CD8-positive, alpha-beta memory T cell (primary cell): Measurements from ENCODE around the gene MCM9. TPM values are rescaled to one million over a fixed set of nuclear protein-coding genes. Genes with fewer than 3 reads are reported as not detected.

Experiments
- CTCF ChIA-PET: fragments of 350-600 bp; sonication (Branson Sonifier 250); formaldehyde crosslinking; loops from one replicate; lab custom pipeline; 2021; ENCODE audit warnings: antibody characterized with exemption; lab: Charles Lee
- POLR2A ChIA-PET: fragments of 350-600 bp; sonication (Branson Sonifier 250); formaldehyde crosslinking; loops from one replicate; lab custom pipeline; 2021; ENCODE audit warnings: antibody characterized with exemption; lab: Charles Lee
- DNase-seq, 5 donors: peaks; one replicate each; pipeline versions ENCODE4 v3.0.0 to v3.0.0-alpha.2; 2020 to 2022; ENCODE audit warnings: mixed read lengths in 1 of 5
- H3K27ac ChIP-seq: one replicate; pipeline ENCODE4 v1.7.0; 2013; ENCODE audit warnings: low read depth, mild to moderate bottlenecking, low read length, moderate library complexity
- H3K27me3 ChIP-seq: 2 replicates; pipeline ENCODE4 v1.7.0; 2013; ENCODE audit warnings: low read length, mild to moderate bottlenecking; ENCODE audit not compliant: insufficient read depth, poor library complexity, severe bottlenecking
- H3K36me3 ChIP-seq: 2 replicates; pipeline ENCODE4 v1.7.0; 2013; ENCODE audit warnings: mild to moderate bottlenecking, low read length, moderate library complexity; ENCODE audit not compliant: insufficient read depth
- H3K4me1 ChIP-seq: 2 replicates; pipeline ENCODE4 v1.7.0; 2013; ENCODE audit warnings: mild to moderate bottlenecking, low read length, moderate library complexity; ENCODE audit not compliant: insufficient read depth
- H3K4me3 ChIP-seq: 2 replicates; pipeline ENCODE4 v1.7.0; 2013; ENCODE audit warnings: mild to moderate bottlenecking, low read length
- H3K9me3 ChIP-seq: 2 replicates; pipeline ENCODE4 v1.7.0; 2013; ENCODE audit warnings: mild to moderate bottlenecking, low read length
- H3K27ac Mint-ChIP-seq, 8 donors: one replicate each; pipeline ENCODE4 v1.8.0; 2020 to 2021; ENCODE audit warnings: mixed read lengths in 8 of 8, mild to moderate bottlenecking in 6 of 8, inconsistent platforms in 3 of 8, moderate library complexity in 3 of 8
- H3K27me3 Mint-ChIP-seq, 2 donors: one replicate each; pipeline ENCODE4 v1.8.0; 2020 to 2021; ENCODE audit warnings: mixed read lengths in 2 of 2, mild to moderate bottlenecking in 1 of 2, moderate library complexity in 1 of 2
- H3K36me3 Mint-ChIP-seq, 3 donors: one replicate each; pipeline ENCODE4 v1.8.0; 2020 to 2021; ENCODE audit warnings: mixed read lengths in 3 of 3, inconsistent platforms in 1 of 3, mild to moderate bottlenecking in 1 of 3
- H3K4me1 Mint-ChIP-seq, 3 donors: one replicate each; pipeline ENCODE4 v1.8.0; 2020 to 2021; ENCODE audit warnings: mixed read lengths in 3 of 3, inconsistent platforms in 1 of 3, mild to moderate bottlenecking in 1 of 3
- H3K4me3 Mint-ChIP-seq, 7 donors: one replicate each; pipeline ENCODE4 v1.8.0; 2020 to 2021; ENCODE audit warnings: mixed read lengths in 7 of 7, mild to moderate bottlenecking in 6 of 7, moderate library complexity in 4 of 7, inconsistent platforms in 2 of 7
- H3K9me3 Mint-ChIP-seq, 5 donors: one replicate each; pipeline ENCODE4 v1.8.0; 2020 to 2022; ENCODE audit warnings: mixed read lengths in 5 of 5, mild to moderate bottlenecking in 3 of 5, moderate library complexity in 2 of 5, inconsistent platforms in 1 of 5
- polyA plus RNA-seq: library from polyadenylated mRNA; unstranded; fragments of 300-500 nt; fragmentation: Illumina TruSeq; gene quantifications from one replicate; pipeline ENCODE4 v1.2.3, GENCODE V29; 2021
- total RNA-seq, 2 experiments: library from RNA; stranded (reverse); gene quantifications; one replicate each; pipeline ENCODE4 v1.2.3, GENCODE V29; 2021

MCM9 gene
- total and polyA plus RNA-seq, 3 experiments from 2014 or later, result 18.0 to 25.2 (median 21.3) TPM

- Mint-ChIP-seq H3K4me3 (no peak overlapping the region), H3K4me1 (peaks cover 7 to 39% (median 25%) of the 10 kb centered on the region in 3 donors), H3K9me3 (no peaks in the 10 kb centered on the region), H3K27me3 (no peaks in the 10 kb centered on the region), H3K36me3 (peaks cover 3 to 75% (median 26%) of the 10 kb centered on the region in 3 donors), H3K27ac (no peak overlapping the region)
- POLR2A ChIA-PET, result no interaction called here
- CTCF ChIA-PET, result interaction anchor here (1.5 kb wide), 1 partner anchor 18 kb away, joined by 3 read pairs; the partner anchor contains the start of gene ASF1A
- Histone ChIP-seq H3K9me3 (no peaks in the 10 kb centered on the region), H3K36me3 (peaks cover 29% of the 10 kb centered on the region), H3K4me3 (no peak overlapping the region), H3K4me1 (no peaks in the 10 kb centered on the region), H3K27ac (no peak overlapping the region), H3K27me3 (no peaks in the 10 kb centered on the region)
- no peak for DNase-seq
Observed at GRCh38 chr6:118912646-118913045, 22.3 kb downstream of the MCM9 start.

GRCh38 chr6:118908441-118908840 lies 26.5 kb downstream of the MCM9 start:
- POLR2A ChIA-PET, result interaction anchor here (1.2 to 1.3 kb wide), 2 partner anchors 13 to 27 kb away, joined by 4 read pairs; no protein-coding TSS in a partner anchor

GRCh38 chr6:118905851-118906250 lies 29.1 kb downstream of the MCM9 start:
- no peak for DNase-seq
- H3K27ac Mint-ChIP-seq, result peak overlapping the region; percentile 55 to 89 (median 80)
- peaks cover 3 to 86% (median 31%) of the 10 kb centered on the region in 3 donors for H3K36me3 Mint-ChIP-seq
- ChIA-PET POLR2A (no interaction called here), CTCF (no interaction called here)
- Histone ChIP-seq H3K27ac (no peak overlapping the region), H3K4me1 (peaks cover 10% of the 10 kb centered on the region), H3K9me3 (no peaks in the 10 kb centered on the region), H3K27me3 (no peaks in the 10 kb centered on the region), H3K36me3 (peaks cover 46% of the 10 kb centered on the region), H3K4me3 (no peak overlapping the region)
- no peaks in the 10 kb centered on the region for H3K9me3 Mint-ChIP-seq
- peak overlapping the region in 5 of 7 donors; percentile 29 to 54 (median 45) for H3K4me3 Mint-ChIP-seq
- peaks cover 50 to 82% (median 75%) of the 10 kb centered on the region in 3 donors for H3K4me1 Mint-ChIP-seq
- peaks cover 0 to 1% of the 10 kb centered on the region in 2 donors for H3K27me3 Mint-ChIP-seq

More at GRCh38 chr6:118908441-118908840, 26.5 kb downstream of the MCM9 start:
- no peaks in the 10 kb centered on the region for H3K9me3 Mint-ChIP-seq
- Histone ChIP-seq H3K27me3 (no peaks in the 10 kb centered on the region), H3K27ac (no peak overlapping the region), H3K9me3 (no peaks in the 10 kb centered on the region), H3K4me1 (no peaks in the 10 kb centered on the region), H3K36me3 (peaks cover 48% of the 10 kb centered on the region), H3K4me3 (no peak overlapping the region)
- peaks cover 28 to 60% (median 57%) of the 10 kb centered on the region in 3 donors for H3K4me1 Mint-ChIP-seq
- DNase-seq, result no peak
- no peak overlapping the region for H3K4me3 Mint-ChIP-seq
- CTCF ChIA-PET, result no interaction called here
- peaks cover 0 to 1% of the 10 kb centered on the region in 2 donors for H3K27me3 Mint-ChIP-seq
- no peak overlapping the region for H3K27ac Mint-ChIP-seq
- H3K36me3 Mint-ChIP-seq, result peaks cover 3 to 81% (median 31%) of the 10 kb centered on the region in 3 donors

DNA sequence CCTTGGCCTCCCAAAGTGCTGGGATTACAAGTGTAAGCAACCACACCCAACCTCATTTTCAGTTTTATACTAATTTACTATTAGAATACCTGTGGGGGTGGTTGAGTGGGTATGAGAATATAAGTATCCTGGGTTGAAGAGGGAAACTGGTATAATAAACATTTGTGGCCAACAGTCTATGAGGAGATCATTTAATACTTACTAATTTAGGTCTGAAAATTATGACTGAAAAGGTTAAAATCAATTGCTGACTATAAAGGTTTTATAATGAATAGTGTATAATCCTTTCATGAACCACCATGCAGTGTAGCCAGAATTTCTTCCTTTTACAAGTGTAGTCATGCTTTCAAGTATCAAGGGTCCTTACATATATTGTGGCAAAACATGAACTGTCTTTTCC lies 29.9 kb downstream of the MCM9 start:
- Mint-ChIP-seq H3K4me1 (peaks cover 58 to 83% (median 76%) of the 10 kb centered on the region in 3 donors), H3K9me3 (no peaks in the 10 kb centered on the region), H3K36me3 (peaks cover 3 to 84% (median 32%) of the 10 kb centered on the region in 3 donors), H3K4me3 (no peak overlapping the region), H3K27me3 (peaks cover 0 to 1% of the 10 kb centered on the region in 2 donors), H3K27ac (peak overlapping the region in 5 of 8 donors; percentile 7 to 64 (median 55))
- H3K27ac ChIP-seq, result no peak overlapping the region
- CTCF ChIA-PET, result interaction anchor here (2.5 kb wide), 1 partner anchor 11 kb away, joined by 8 read pairs; the partner anchor contains the start of gene ASF1A
- POLR2A ChIA-PET, result no interaction called here
- DNase-seq, result no peak
- no peaks in the 10 kb centered on the region for H3K27me3 ChIP-seq
- H3K36me3 ChIP-seq, result peaks cover 39% of the 10 kb centered on the region
- H3K9me3 ChIP-seq, result no peaks in the 10 kb centered on the region
- H3K4me1 ChIP-seq, result peaks cover 17% of the 10 kb centered on the region
- no peak overlapping the region for H3K4me3 ChIP-seq

DNA sequence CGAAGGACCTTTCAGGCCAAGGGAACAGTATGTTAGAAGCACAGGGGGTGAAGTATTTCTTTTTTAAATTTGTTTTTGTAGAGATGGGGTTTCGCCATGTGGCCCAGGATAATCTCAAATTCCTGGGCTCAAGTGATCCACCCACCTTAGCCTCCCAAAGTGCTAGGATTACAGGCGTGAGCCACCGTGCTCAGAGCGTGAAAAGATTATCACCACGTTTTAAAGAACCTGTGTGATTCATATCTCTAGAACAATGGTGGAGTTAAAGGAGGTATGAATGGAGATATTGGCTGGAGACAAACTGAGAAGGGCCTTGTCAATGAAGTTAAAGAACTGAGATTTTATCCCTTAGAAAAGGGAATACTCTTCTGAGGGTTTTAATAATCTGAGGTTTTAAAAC lies 31.3 kb downstream of the MCM9 start:
- ChIA-PET POLR2A (no interaction called here), CTCF (interaction anchor here (2.5 kb wide), 1 partner anchor 9 kb away, joined by 8 read pairs; the partner anchor contains the start of gene ASF1A)
- peak overlapping the region; percentile 20 to 71 (median 48) for H3K27ac Mint-ChIP-seq
- DNase-seq, result no peak
- H3K9me3 Mint-ChIP-seq, result no peaks in the 10 kb centered on the region
- Histone ChIP-seq H3K4me3 (no peak overlapping the region), H3K36me3 (peaks cover 34% of the 10 kb centered on the region), H3K4me1 (peaks cover 31% of the 10 kb centered on the region), H3K27me3 (no peaks in the 10 kb centered on the region), H3K9me3 (no peaks in the 10 kb centered on the region), H3K27ac (no peak overlapping the region)
- peaks cover 68 to 93% (median 86%) of the 10 kb centered on the region in 3 donors for H3K4me1 Mint-ChIP-seq
- peaks cover 7 to 87% (median 37%) of the 10 kb centered on the region in 3 donors for H3K36me3 Mint-ChIP-seq
- H3K4me3 Mint-ChIP-seq, result peak overlapping the region in 1 of 7 donors; percentile 18
- peaks cover 0 to 1% of the 10 kb centered on the region in 2 donors for H3K27me3 Mint-ChIP-seq

DNA sequence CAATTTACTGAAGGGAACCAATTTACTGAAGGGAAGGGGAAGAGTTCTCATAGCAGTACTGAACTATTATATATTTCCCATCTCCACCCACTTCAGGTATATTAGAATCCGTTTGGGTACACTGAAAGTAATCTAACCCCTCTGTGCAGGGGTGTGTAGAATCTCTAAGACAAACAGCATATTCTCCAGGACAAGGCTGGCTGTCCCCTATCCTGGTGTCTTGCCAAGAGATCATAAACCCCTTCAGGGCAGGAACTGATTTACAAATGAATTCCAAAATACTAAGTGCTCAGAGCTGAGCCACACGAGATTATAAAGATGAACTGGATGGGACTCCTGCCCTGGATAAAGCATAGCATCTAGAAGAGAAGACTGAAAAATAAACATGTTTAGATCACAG lies 31.8 kb downstream of the MCM9 start:
- Histone ChIP-seq H3K9me3 (no peaks in the 10 kb centered on the region), H3K4me3 (no peak overlapping the region), H3K36me3 (peaks cover 32% of the 10 kb centered on the region), H3K27ac (no peak overlapping the region), H3K27me3 (no peaks in the 10 kb centered on the region), H3K4me1 (peaks cover 34% of the 10 kb centered on the region)
- no peak for DNase-seq
- Mint-ChIP-seq H3K27me3 (peaks cover 0 to 1% of the 10 kb centered on the region in 2 donors), H3K9me3 (no peaks in the 10 kb centered on the region), H3K27ac (peak overlapping the region in 6 of 8 donors; percentile 31 to 71 (median 65)), H3K36me3 (peaks cover 7 to 85% (median 38%) of the 10 kb centered on the region in 3 donors), H3K4me1 (peaks cover 70 to 97% (median 89%) of the 10 kb centered on the region in 3 donors), H3K4me3 (peak overlapping the region in 1 of 7 donors; percentile 18)
- CTCF ChIA-PET, result interaction anchor here (1.2 to 2.5 kb wide), 2 partner anchors 9 to 207 kb away, joined by 4 to 8 read pairs; partner anchors contain the start of gene ASF1A
- POLR2A ChIA-PET, result no interaction called here

DNA sequence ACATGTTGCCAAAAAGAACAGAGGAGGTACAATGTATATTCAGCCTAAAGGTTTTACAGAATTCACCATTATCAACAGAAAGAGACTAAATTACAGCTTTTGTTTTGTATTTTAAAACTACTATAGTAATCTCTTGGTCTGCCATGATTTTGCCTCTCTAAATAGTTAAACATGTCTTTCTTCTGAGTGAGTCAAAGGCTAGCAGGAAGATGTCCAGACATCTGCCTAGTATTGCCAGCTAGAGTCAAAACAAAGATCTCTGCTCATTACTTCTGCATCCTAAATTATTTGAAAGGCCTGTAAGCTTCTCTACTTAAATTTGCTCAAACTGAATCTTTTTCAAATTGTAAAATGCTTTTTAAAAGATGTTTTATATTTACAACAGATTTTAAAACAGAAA lies 32.2 kb downstream of the MCM9 start:
- Mint-ChIP-seq H3K4me1 (peaks cover 72 to 97% (median 93%) of the 10 kb centered on the region in 3 donors), H3K27ac (peak overlapping the region in 7 of 8 donors; percentile 31 to 71 (median 64)), H3K4me3 (peak overlapping the region in 1 of 7 donors; percentile 24), H3K9me3 (no peaks in the 10 kb centered on the region), H3K36me3 (peaks cover 7 to 84% (median 34%) of the 10 kb centered on the region in 3 donors), H3K27me3 (peaks cover 0 to 1% of the 10 kb centered on the region in 2 donors)
- ChIA-PET CTCF (interaction anchor here (1.2 to 2.5 kb wide), 2 partner anchors 8 to 208 kb away, joined by 4 to 8 read pairs; partner anchors contain the start of gene ASF1A), POLR2A (interaction anchor here (0.7 kb wide), 1 partner anchor 27 kb away, joined by 9 read pairs; no protein-coding TSS in a partner anchor)
- Histone ChIP-seq H3K27me3 (no peaks in the 10 kb centered on the region), H3K4me1 (peaks cover 38% of the 10 kb centered on the region), H3K27ac (no peak overlapping the region), H3K9me3 (no peaks in the 10 kb centered on the region), H3K4me3 (no peak overlapping the region), H3K36me3 (peaks cover 28% of the 10 kb centered on the region)
- DNase-seq, result no peak

DNA sequence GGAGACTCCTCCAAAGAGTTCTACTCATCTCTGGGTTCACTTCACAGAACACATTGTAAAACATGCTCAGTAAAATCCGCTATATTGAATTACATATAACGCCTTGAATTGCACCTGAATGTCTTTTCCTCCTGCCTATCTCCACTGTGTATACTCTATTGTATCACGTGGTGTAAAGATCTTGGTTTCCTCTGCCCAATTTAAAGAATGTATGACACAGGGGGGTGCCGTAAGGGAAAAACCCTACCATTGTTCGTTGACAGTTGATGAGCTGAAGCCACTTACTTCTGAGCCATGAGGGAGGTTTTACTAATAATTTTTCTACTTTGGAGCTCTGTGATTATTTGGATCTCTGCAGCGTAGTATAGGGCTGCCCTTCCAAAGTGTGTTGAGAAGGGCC lies 35.0 kb downstream of the MCM9 start:
- POLR2A ChIA-PET, result interaction anchor here (0.5 to 1.3 kb wide), 2 partner anchors 34 to 94 kb away, joined by 3 to 4 read pairs; no protein-coding TSS in a partner anchor
- H3K4me3 Mint-ChIP-seq, result peak overlapping the region in 6 of 7 donors; percentile 7 to 79 (median 58)
- peak overlapping the region in 7 of 8 donors; percentile 38 to 93 (median 78) for H3K27ac Mint-ChIP-seq
- Histone ChIP-seq H3K36me3 (peaks cover 14% of the 10 kb centered on the region), H3K4me1 (peaks cover 55% of the 10 kb centered on the region), H3K4me3 (no peak overlapping the region), H3K27me3 (no peaks in the 10 kb centered on the region), H3K9me3 (no peaks in the 10 kb centered on the region), H3K27ac (no peak overlapping the region)
- H3K27me3 Mint-ChIP-seq, result peaks cover 0 to 1% of the 10 kb centered on the region in 2 donors
- CTCF ChIA-PET, result no interaction called here
- peaks cover 70 to 91% (median 83%) of the 10 kb centered on the region in 3 donors for H3K4me1 Mint-ChIP-seq
- H3K36me3 Mint-ChIP-seq, result peaks cover 7 to 66% (median 23%) of the 10 kb centered on the region in 3 donors
- peak in 2 of 5 donors; percentile 17 to 48 for DNase-seq
- H3K9me3 Mint-ChIP-seq, result no peaks in the 10 kb centered on the region
